Type B pancreatic cell (in vitro differentiated cells): Measurements from ENCODE around the gene NKX2-2. TPM values are rescaled to one million over a fixed set of nuclear protein-coding genes. Genes with fewer than 3 reads are reported as not detected.

Source experiments
- DNase-seq: peaks from one replicate; pipeline ENCODE4 v3.0.0; 2021; ENCODE audit warnings: mixed read lengths; ENCODE audit not compliant: unreplicated experiment; ENCODE audit errors: extremely low spot score
- H3K27ac Mint-ChIP-seq: 2 replicates; pipeline ENCODE4 v1.8.0; 2021; ENCODE audit warnings: mild to moderate bottlenecking, mixed read lengths
- H3K27me3 Mint-ChIP-seq: 2 replicates; pipeline ENCODE4 v1.8.0; 2021; ENCODE audit warnings: mixed read lengths
- H3K36me3 Mint-ChIP-seq: 2 replicates; pipeline ENCODE4 v1.8.0; 2021; ENCODE audit warnings: mixed read lengths
- H3K4me1 Mint-ChIP-seq: one replicate; pipeline ENCODE4 v1.8.0; 2021; ENCODE audit warnings: mixed read lengths; ENCODE audit not compliant: unreplicated experiment
- H3K4me3 Mint-ChIP-seq: 2 replicates; pipeline ENCODE4 v1.8.0; 2021; ENCODE audit warnings: mild to moderate bottlenecking, mixed read lengths
- H3K9me3 Mint-ChIP-seq: 2 replicates; pipeline ENCODE4 v1.8.0; 2021; ENCODE audit warnings: mixed read lengths
- long read RNA-seq: library from polyadenylated mRNA; unstranded; transcript quantifications from one replicate; pipeline ENCODE4 v2.0.0, GENCODE V29; 2020
- total RNA-seq: library from RNA; stranded (reverse); gene quantifications from 2 replicates; pipeline ENCODE4 v1.2.1, GENCODE V29; 2021; ENCODE audit warnings: low replicate concordance
- TF ChIP-seq, protein P1 (sequence below): fragments of 200-600 bp; sonication (generic); conservative IDR thresholded peaks from 2 replicates; pipeline ENCODE4 v1.5.0; 2021; ENCODE audit warnings: antibody characterized with exemption, mild to moderate bottlenecking

NKX2-2 gene
- total RNA-seq = 6.0 and 15.4 TPM in 2 replicates
- long read RNA-seq = 0 reads

DNA sequence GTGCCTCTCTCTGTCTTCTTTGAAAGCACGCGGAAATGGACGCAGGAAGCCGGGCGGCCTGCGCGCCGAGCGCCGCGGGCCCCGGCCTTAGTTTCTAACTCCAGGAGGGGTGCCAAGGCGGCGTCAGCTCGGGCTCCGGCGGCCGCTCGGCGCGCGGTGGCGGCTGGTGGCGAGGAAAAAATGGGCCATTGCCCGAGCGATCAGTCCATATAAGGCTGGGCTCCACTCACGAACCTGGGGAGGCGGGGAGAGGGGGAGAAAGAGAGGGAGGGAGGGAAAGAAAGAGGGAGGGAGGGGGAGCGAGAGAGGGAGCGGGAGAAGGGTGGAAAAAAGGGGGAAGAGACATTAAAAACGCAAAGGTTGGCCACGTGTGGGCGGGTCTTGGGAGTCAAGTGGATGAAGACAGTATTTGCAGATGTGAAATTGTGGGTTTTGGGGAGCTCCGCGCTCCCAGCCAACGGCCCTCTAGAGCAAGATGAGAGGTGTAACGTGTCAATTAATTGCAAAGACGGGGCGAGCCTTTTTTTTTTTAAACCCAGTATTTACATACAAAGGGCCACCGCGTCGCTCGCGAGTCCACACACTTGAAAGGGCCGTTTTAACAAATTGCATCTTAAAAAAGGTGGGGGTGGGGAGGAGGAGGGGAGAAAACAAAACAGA is at the start of gene NKX2-2:
Gene NKX2-2 (minus strand): TSS at position 184 of the 660 bp plus-strand sequence. CDS start 395 bp downstream, outside the sequence.
- H3K4me1 Mint-ChIP-seq = peaks cover 10% of the 10 kb centered on the region
- H3K27ac Mint-ChIP-seq = peak within 1 kb of the TSS; percentile 74
- DNase-seq = peak; percentile 66
- H3K27me3 Mint-ChIP-seq = peaks cover 96% of the 10 kb centered on the region
- H3K36me3 Mint-ChIP-seq = no peaks in the 10 kb centered on the region
- TF ChIP-seq, protein P1, sequence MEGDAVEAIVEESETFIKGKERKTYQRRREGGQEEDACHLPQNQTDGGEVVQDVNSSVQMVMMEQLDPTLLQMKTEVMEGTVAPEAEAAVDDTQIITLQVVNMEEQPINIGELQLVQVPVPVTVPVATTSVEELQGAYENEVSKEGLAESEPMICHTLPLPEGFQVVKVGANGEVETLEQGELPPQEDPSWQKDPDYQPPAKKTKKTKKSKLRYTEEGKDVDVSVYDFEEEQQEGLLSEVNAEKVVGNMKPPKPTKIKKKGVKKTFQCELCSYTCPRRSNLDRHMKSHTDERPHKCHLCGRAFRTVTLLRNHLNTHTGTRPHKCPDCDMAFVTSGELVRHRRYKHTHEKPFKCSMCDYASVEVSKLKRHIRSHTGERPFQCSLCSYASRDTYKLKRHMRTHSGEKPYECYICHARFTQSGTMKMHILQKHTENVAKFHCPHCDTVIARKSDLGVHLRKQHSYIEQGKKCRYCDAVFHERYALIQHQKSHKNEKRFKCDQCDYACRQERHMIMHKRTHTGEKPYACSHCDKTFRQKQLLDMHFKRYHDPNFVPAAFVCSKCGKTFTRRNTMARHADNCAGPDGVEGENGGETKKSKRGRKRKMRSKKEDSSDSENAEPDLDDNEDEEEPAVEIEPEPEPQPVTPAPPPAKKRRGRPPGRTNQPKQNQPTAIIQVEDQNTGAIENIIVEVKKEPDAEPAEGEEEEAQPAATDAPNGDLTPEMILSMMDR = no peak
- H3K9me3 Mint-ChIP-seq = no peaks in the 10 kb centered on the region
- peak within 1 kb of the TSS; percentile 79 for H3K4me3 Mint-ChIP-seq

DNA sequence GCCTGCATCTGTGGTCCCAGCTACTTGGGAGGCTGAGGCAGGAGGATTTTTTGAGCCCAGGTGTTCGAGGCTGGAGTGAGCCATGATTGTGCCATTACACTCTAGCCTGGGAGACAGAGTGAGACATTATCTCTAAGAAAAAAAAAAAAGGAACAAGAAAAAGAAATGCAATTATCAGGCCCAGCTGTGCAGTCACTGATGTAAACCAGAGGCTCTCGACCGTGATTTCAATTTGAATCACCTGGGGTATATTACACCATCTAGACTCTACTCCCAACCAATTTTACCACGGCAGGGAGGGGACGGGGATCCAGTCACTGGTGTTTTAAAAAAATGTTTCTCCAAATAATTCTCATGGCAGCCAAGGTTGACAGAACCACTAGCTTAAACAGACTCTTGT is 48.8 kb upstream of the NKX2-2 start:
- TF ChIP-seq, protein P1 = no peak
- no peak overlapping the region for H3K4me3 Mint-ChIP-seq
- H3K27me3 Mint-ChIP-seq = peaks cover 47% of the 10 kb centered on the region
- no peak overlapping the region for H3K27ac Mint-ChIP-seq
- H3K4me1 Mint-ChIP-seq = no peaks in the 10 kb centered on the region
- H3K36me3 Mint-ChIP-seq = no peaks in the 10 kb centered on the region
- no peaks in the 10 kb centered on the region for H3K9me3 Mint-ChIP-seq
- DNase-seq = no peak

DNA sequence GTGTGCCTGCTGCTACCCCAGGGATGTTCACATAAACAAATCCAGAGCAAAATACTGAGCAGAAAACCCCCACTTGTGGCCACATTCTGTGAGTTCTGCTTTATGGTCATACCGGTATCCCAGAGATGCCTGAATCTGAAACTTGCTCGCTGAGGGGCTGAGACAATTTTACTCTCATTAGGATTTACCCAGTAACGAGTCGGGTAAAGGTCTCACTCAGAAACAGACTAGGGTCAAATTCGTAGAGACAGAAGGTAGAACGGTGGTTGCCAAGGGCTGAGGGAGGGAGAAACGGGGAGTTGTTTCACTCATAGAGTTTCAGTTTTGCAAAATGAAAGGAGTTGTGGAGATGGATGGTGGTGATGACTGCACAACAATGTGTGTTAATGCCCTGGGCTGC is 45.4 kb upstream of the NKX2-2 start:
- Mint-ChIP-seq H3K27me3 (peaks cover 52% of the 10 kb centered on the region), H3K4me3 (no peak overlapping the region), H3K36me3 (no peaks in the 10 kb centered on the region), H3K4me1 (no peaks in the 10 kb centered on the region), H3K27ac (no peak overlapping the region), H3K9me3 (no peaks in the 10 kb centered on the region)
- DNase-seq = no peak
- TF ChIP-seq, protein P1 = no peak

DNA sequence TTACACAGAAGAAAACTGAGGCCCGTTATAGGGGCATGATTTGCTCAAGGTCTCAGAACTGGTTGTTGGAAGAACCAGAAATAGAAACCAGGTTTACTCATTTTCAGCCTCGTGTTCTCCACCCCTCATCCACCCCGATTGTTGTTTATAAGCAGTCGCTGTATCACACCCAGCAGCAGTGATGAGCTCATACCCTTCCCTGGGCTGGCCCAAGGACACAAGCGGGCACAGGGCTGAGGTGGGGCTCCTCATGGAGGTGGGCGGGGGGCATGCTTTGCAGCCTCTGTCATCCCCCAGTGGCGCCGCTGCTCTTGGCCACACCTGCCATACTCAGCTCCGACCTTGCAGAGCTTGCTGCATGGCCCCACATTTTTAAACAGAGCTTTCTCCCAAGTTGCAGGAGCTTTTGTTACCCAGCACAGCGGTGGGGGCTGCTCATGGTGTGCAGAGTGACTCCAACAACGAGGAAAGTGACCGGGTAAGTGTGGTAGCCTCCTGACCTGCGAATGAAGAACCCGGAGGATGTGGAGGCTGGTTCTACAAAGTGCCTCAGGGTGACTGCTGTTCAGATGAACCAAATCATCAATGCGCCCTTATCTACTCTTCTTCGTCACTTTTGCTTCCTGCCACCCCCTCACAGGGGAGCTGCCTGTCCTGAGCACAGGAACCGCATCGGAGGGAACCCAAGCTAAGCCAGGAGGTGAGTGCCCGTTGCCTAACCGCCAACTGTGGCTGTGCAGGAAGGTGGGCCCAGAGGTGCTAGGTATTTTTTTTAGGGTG is 43.6 kb upstream of the NKX2-2 start:
- Mint-ChIP-seq H3K27ac (no peak overlapping the region), H3K4me1 (no peaks in the 10 kb centered on the region), H3K9me3 (no peaks in the 10 kb centered on the region), H3K27me3 (peaks cover 45% of the 10 kb centered on the region), H3K36me3 (no peaks in the 10 kb centered on the region), H3K4me3 (no peak overlapping the region)
- TF ChIP-seq, protein P1 = no peak
- DNase-seq = no peak

- DNase-seq = no peak
- Mint-ChIP-seq H3K9me3 (no peaks in the 10 kb centered on the region), H3K27me3 (peaks cover 44% of the 10 kb centered on the region), H3K36me3 (no peaks in the 10 kb centered on the region), H3K4me1 (no peaks in the 10 kb centered on the region), H3K27ac (no peak overlapping the region), H3K4me3 (no peak overlapping the region)
- TF ChIP-seq, protein P1 = no peak
Measured at GRCh38 chr20:21556398-21556797, 42.5 kb upstream of the NKX2-2 start.
